Dendritic cell treated with granulocyte-macrophage colony-stimulating factor and Interleukin-4, amounts not matched to agents 40 ng/mL and 50 ng/mL, for 4 days (primary cell): ENCODE results near the gene MRGPRD.

Experiments
- H3K27ac Mint-ChIP-seq: one replicate; pipeline ENCODE4 v1.8.0; 2022; ENCODE audit warnings: mild to moderate bottlenecking, mixed read lengths
- H3K27me3 Mint-ChIP-seq: one replicate; pipeline ENCODE4 v1.8.0; 2022; ENCODE audit warnings: mild to moderate bottlenecking, mixed read lengths
- H3K36me3 Mint-ChIP-seq: one replicate; pipeline ENCODE4 v1.8.0; 2022; ENCODE audit warnings: low read depth, mixed read lengths
- H3K4me1 Mint-ChIP-seq: one replicate; pipeline ENCODE4 v1.8.0; 2022; ENCODE audit warnings: low read depth, mixed read lengths
- H3K4me3 Mint-ChIP-seq: one replicate; pipeline ENCODE4 v1.8.0; 2022; ENCODE audit warnings: mild to moderate bottlenecking, moderate library complexity, mixed read lengths
- H3K9me3 Mint-ChIP-seq: one replicate; pipeline ENCODE4 v1.8.0; 2022; ENCODE audit warnings: mixed read lengths
- intact Hi-C: fragments of 100-400 bp; cut with micrococcal nuclease; formaldehyde crosslinking; loops from one replicate; pipeline ENCODE4 v1.15.0; 2022

The MRGPRD gene

GRCh38 chr11:68992743-68993255 lies 12.0 kb upstream of the MRGPRD start:
- H3K4me1 Mint-ChIP-seq, result no peaks in the 10 kb centered on the region
- H3K4me3 Mint-ChIP-seq, result no peak overlapping the region
- H3K36me3 Mint-ChIP-seq, result no peaks in the 10 kb centered on the region
- peaks cover 48% of the 10 kb centered on the region for H3K27me3 Mint-ChIP-seq
- H3K27ac Mint-ChIP-seq, result no peak overlapping the region
- H3K9me3 Mint-ChIP-seq, result no peaks in the 10 kb centered on the region
- intact Hi-C loops, result no loop called here

GRCh38 chr11:68990995-68991780 lies 10.4 kb upstream of the MRGPRD start:
- H3K27ac Mint-ChIP-seq, result no peak overlapping the region
- H3K36me3 Mint-ChIP-seq, result no peaks in the 10 kb centered on the region
- peaks cover 9% of the 10 kb centered on the region for H3K9me3 Mint-ChIP-seq
- H3K4me1 Mint-ChIP-seq, result no peaks in the 10 kb centered on the region
- H3K4me3 Mint-ChIP-seq, result no peak overlapping the region
- intact Hi-C loops, result no loop called here
- H3K27me3 Mint-ChIP-seq, result peaks cover 55% of the 10 kb centered on the region

- Mint-ChIP-seq H3K4me3 (no peak overlapping the region), H3K9me3 (peaks cover 10% of the 10 kb centered on the region), H3K27me3 (peaks cover 62% of the 10 kb centered on the region), H3K36me3 (no peaks in the 10 kb centered on the region), H3K27ac (no peak overlapping the region), H3K4me1 (no peaks in the 10 kb centered on the region)
- intact Hi-C loops, result no loop called here
Measured at GRCh38 chr11:68989936-68990606, 9.3 kb upstream of the MRGPRD start.

- peaks cover 63% of the 10 kb centered on the region for H3K27me3 Mint-ChIP-seq
- intact Hi-C loops, result no loop called here
- no peak overlapping the region for H3K27ac Mint-ChIP-seq
- H3K36me3 Mint-ChIP-seq, result no peaks in the 10 kb centered on the region
- H3K4me1 Mint-ChIP-seq, result no peaks in the 10 kb centered on the region
- no peak overlapping the region for H3K4me3 Mint-ChIP-seq
- H3K9me3 Mint-ChIP-seq, result peaks cover 10% of the 10 kb centered on the region
Measured at GRCh38 chr11:68988491-68988890, 7.7 kb upstream of the MRGPRD start.

GRCh38 chr11:68987211-68987610 lies 6.4 kb upstream of the MRGPRD start:
- H3K27me3 Mint-ChIP-seq, result peaks cover 60% of the 10 kb centered on the region
- H3K4me3 Mint-ChIP-seq, result no peak overlapping the region
- no peak overlapping the region for H3K27ac Mint-ChIP-seq
- H3K9me3 Mint-ChIP-seq, result peaks cover 10% of the 10 kb centered on the region
- no peaks in the 10 kb centered on the region for H3K4me1 Mint-ChIP-seq
- intact Hi-C loops, result no loop called here
- H3K36me3 Mint-ChIP-seq, result no peaks in the 10 kb centered on the region

- intact Hi-C loops, result no loop called here
- Mint-ChIP-seq H3K4me1 (no peaks in the 10 kb centered on the region), H3K27me3 (peaks cover 57% of the 10 kb centered on the region), H3K4me3 (no peak overlapping the region), H3K27ac (no peak overlapping the region), H3K36me3 (no peaks in the 10 kb centered on the region), H3K9me3 (peaks cover 10% of the 10 kb centered on the region)
Measured at GRCh38 chr11:68983801-68984200, 3.0 kb upstream of the MRGPRD start.

GRCh38 chr11:68982134-68982533 lies 1.3 kb upstream of the MRGPRD start:
- H3K9me3 Mint-ChIP-seq, result peaks cover 10% of the 10 kb centered on the region
- H3K4me3 Mint-ChIP-seq, result no peak overlapping the region
- no peaks in the 10 kb centered on the region for H3K36me3 Mint-ChIP-seq
- no peaks in the 10 kb centered on the region for H3K4me1 Mint-ChIP-seq
- intact Hi-C loops, result no loop called here
- no peak overlapping the region for H3K27ac Mint-ChIP-seq
- H3K27me3 Mint-ChIP-seq, result peaks cover 58% of the 10 kb centered on the region

GRCh38 chr11:68979931-68980775 lies 633 bp downstream of the MRGPRD start:
- peaks cover 49% of the 10 kb centered on the region for H3K27me3 Mint-ChIP-seq
- H3K9me3 Mint-ChIP-seq, result no peaks in the 10 kb centered on the region
- H3K27ac Mint-ChIP-seq, result no peak overlapping the region
- H3K36me3 Mint-ChIP-seq, result no peaks in the 10 kb centered on the region
- H3K4me1 Mint-ChIP-seq, result no peaks in the 10 kb centered on the region
- intact Hi-C loops, result no loop called here
- no peak overlapping the region for H3K4me3 Mint-ChIP-seq

- Mint-ChIP-seq H3K27ac (no peak overlapping the region), H3K36me3 (no peaks in the 10 kb centered on the region), H3K4me3 (no peak overlapping the region), H3K27me3 (peaks cover 44% of the 10 kb centered on the region), H3K4me1 (peaks cover 5% of the 10 kb centered on the region), H3K9me3 (no peaks in the 10 kb centered on the region)
- intact Hi-C loops, result no loop called here
Measured at GRCh38 chr11:68978931-68979594, 1.7 kb downstream of the MRGPRD start.

GRCh38 chr11:68978626-68978930 lies 2.2 kb downstream of the MRGPRD start:
- intact Hi-C loops, result no loop called here
- Mint-ChIP-seq H3K4me1 (peaks cover 5% of the 10 kb centered on the region), H3K9me3 (no peaks in the 10 kb centered on the region)

GRCh38 chr11:68977781-68978625 lies 2.8 kb downstream of the MRGPRD start:
- H3K27ac Mint-ChIP-seq, result no peak overlapping the region
- peaks cover 47% of the 10 kb centered on the region for H3K27me3 Mint-ChIP-seq
- no peaks in the 10 kb centered on the region for H3K36me3 Mint-ChIP-seq
- H3K4me3 Mint-ChIP-seq, result no peak overlapping the region
- peaks cover 5% of the 10 kb centered on the region for H3K4me1 Mint-ChIP-seq
- no peaks in the 10 kb centered on the region for H3K9me3 Mint-ChIP-seq
- intact Hi-C loops, result no loop called here

More at GRCh38 chr11:68978626-68978930, 2.2 kb downstream of the MRGPRD start:
- H3K27me3 Mint-ChIP-seq, result peaks cover 45% of the 10 kb centered on the region
- H3K27ac Mint-ChIP-seq, result no peak overlapping the region
- H3K4me3 Mint-ChIP-seq, result no peak overlapping the region
- H3K36me3 Mint-ChIP-seq, result no peaks in the 10 kb centered on the region

GRCh38 chr11:68976563-68976962 lies 4.2 kb downstream of the MRGPRD start:
- H3K36me3 Mint-ChIP-seq, result no peaks in the 10 kb centered on the region
- H3K4me1 Mint-ChIP-seq, result peaks cover 5% of the 10 kb centered on the region
- H3K4me3 Mint-ChIP-seq, result no peak overlapping the region
- intact Hi-C loops, result no loop called here
- peaks cover 45% of the 10 kb centered on the region for H3K27me3 Mint-ChIP-seq
- H3K9me3 Mint-ChIP-seq, result no peaks in the 10 kb centered on the region
- H3K27ac Mint-ChIP-seq, result no peak overlapping the region

GRCh38 chr11:68976095-68976494 lies 4.7 kb downstream of the MRGPRD start:
- Mint-ChIP-seq H3K4me1 (peaks cover 5% of the 10 kb centered on the region), H3K27me3 (peaks cover 43% of the 10 kb centered on the region), H3K4me3 (no peak overlapping the region), H3K9me3 (no peaks in the 10 kb centered on the region), H3K27ac (no peak overlapping the region), H3K36me3 (no peaks in the 10 kb centered on the region)
- intact Hi-C loops, result no loop called here
